ENCODE results near the gene TRIM9. TPM values are rescaled to one million over a fixed set of nuclear protein-coding genes. Genes with fewer than 3 reads are reported as not detected.

TRIM9 gene
- total and polyA plus RNA-seq, 12 donors = 0.55 to 5.3 (median 2.0) TPM

DNA sequence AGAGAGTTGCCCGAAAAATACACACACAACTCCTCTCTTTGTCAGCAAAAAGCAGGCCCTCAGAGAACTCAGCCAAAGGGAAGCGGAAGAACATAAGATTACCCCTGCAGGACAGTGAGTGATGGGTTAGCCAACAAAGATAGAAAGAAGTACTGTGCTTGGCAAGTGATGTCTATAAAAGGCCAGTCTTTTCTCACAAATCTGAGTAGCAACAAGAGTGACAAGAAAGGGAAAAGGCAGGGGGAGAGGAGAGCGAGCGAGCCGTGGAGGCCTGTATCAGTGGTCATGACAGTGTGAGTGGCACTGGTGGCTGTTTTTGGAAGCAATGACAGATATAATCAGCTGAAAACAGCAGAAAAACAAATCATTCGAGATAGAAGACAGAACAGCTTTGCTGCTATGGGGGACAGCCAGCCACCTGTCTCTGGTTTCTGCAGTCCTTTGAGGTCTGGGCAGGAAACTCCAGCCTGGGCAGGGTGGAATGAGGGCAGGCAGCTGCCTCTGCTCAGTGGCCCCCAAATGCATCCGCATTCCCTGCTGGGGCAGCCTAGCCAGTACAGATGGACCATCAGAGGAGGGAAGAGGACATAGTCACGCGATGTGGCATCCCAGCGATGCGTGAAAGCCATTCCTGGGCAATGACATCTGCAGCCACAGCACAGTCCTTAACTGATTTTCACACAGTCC lies 74.7 kb downstream of the TRIM9 start:
- WGBS, 4 donors = 77 to 88% (median 82%) methylated on average over 8 to 11 of the region's 11 CpGs
- DNase-seq = no peak

DNA sequence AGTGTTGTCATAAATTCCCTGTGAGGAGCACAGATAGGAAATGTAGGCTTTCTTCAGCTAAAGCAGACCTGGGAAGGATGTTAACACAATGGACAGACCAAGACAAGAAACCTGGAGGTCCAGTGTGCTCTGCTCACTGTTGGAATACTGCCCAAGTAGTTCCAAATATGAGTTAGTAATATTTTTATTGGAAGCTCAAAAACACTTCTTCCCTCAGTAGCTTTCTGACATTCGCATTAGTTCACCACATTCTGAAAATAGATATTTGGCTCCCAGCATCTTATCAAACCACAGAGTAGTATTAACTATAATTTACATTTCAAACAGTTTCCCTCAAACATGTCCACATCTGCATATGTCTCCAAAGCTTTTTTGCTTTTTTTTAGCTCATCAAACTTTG lies 75.8 kb downstream of the TRIM9 start:
- Histone ChIP-seq H3K4me3 (no peak overlapping the region), H3K27ac (peak overlapping the region in 1 of 5 donors; percentile 1), H3K27me3 (no peaks in the 10 kb centered on the region), H3K36me3 (replicated peaks in 1 of 2) (no peaks in the 10 kb centered on the region), H3K9me3 (replicated peaks in 1 of 3) (no peaks in the 10 kb centered on the region), H3K4me1 (replicated peaks in 1 of 2) (no peaks in the 10 kb centered on the region)
- DNase-seq = no peak
- intact Hi-C loops (cut with DNase I) = no loop called here
- TF ChIP-seq POLR2A (IDR thresholded peaks at IDR 0.05) (no peak), CTCF (IDR thresholded peaks at IDR 0.05) (no peak)
- 67 to 82% (median 75%) methylated on average over 1 of the region's 1 CpG for WGBS, 4 donors

More for the DNA sequence above, 74.7 kb downstream of the TRIM9 start:
- Histone ChIP-seq H3K36me3 (replicated peaks in 1 of 2) (no peaks in the 10 kb centered on the region), H3K27ac (no peak overlapping the region), H3K4me3 (no peak overlapping the region), H3K4me1 (replicated peaks in 1 of 2) (no peaks in the 10 kb centered on the region), H3K27me3 (no peaks in the 10 kb centered on the region), H3K9me3 (replicated peaks in 1 of 3) (no peaks in the 10 kb centered on the region)
- TF ChIP-seq CTCF (IDR thresholded peaks at IDR 0.05) = no peak
- TF ChIP-seq POLR2A (IDR thresholded peaks at IDR 0.05) = no peak
- intact Hi-C loops (cut with DNase I) = no loop called here

DNA sequence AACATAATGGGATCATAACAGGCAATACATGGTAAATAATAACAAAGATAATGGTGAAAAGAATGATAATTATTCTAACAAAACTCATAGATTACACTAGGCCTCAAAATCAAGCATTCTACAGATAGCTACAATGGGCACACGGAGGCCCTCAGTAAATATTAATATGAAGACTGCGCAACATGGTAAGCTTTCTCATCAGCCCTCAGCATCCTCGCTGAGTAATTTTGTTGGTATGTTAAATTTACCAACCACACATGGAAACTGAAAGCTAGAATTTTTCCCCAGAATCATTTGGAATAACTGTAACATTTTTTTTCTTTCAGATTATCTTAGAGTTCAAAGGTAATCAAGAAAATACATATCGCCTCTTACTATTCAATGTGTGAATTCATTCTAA lies 76.4 kb downstream of the TRIM9 start:
- no peaks in the 10 kb centered on the region for H3K4me1 ChIP-seq (replicated peaks in 1 of 2)

GRCh38 chr14:51014625-51015024 lies 80.3 kb downstream of the TRIM9 start:
- H3K4me3 ChIP-seq = no peak overlapping the region
- TF ChIP-seq POLR2A (IDR thresholded peaks at IDR 0.05) (no peak), CTCF (IDR thresholded peaks at IDR 0.05) (no peak)
- WGBS, 4 donors = 67 to 100% (median 82%) methylated on average over 3 of the region's 3 CpGs
- no peak for DNase-seq
- intact Hi-C loops (cut with DNase I) = no loop called here
- H3K27ac ChIP-seq = no peak overlapping the region
- no peaks in the 10 kb centered on the region for H3K9me3 ChIP-seq (replicated peaks in 1 of 3)
- H3K4me1 ChIP-seq (replicated peaks in 1 of 2) = no peaks in the 10 kb centered on the region
- H3K27me3 ChIP-seq = no peaks in the 10 kb centered on the region
- no peaks in the 10 kb centered on the region for H3K36me3 ChIP-seq (replicated peaks in 1 of 2)

More for the DNA sequence above, 76.4 kb downstream of the TRIM9 start:
- DNase-seq = no peak
- Histone ChIP-seq H3K9me3 (replicated peaks in 1 of 3) (no peaks in the 10 kb centered on the region), H3K27ac (peak overlapping the region in 1 of 5 donors; percentile 1), H3K4me3 (no peak overlapping the region), H3K36me3 (replicated peaks in 1 of 2) (no peaks in the 10 kb centered on the region), H3K27me3 (no peaks in the 10 kb centered on the region)
- intact Hi-C loops (cut with DNase I) = no loop called here
- TF ChIP-seq CTCF (IDR thresholded peaks at IDR 0.05) = no peak
- TF ChIP-seq POLR2A (IDR thresholded peaks at IDR 0.05) = no peak
- 77 to 86% (median 81%) methylated on average over 4 of the region's 4 CpGs for WGBS, 4 donors
